Activated CD8-positive, alpha-beta memory T cell treated with anti-CD3 and anti-CD28 coated beads, Interleukin-2, amount 50 U/mL, for 1 hour (primary cell): Measurements from ENCODE around the gene PPIF.
A peak's percentile ranks its signal among the peaks of the same experiment; 100 is the strongest.

Source experiments
- DNase-seq: peaks from one replicate; pipeline ENCODE4 v3.0.0-alpha.2; 2020; ENCODE audit errors: extremely low read depth

The PPIF gene

DNA sequence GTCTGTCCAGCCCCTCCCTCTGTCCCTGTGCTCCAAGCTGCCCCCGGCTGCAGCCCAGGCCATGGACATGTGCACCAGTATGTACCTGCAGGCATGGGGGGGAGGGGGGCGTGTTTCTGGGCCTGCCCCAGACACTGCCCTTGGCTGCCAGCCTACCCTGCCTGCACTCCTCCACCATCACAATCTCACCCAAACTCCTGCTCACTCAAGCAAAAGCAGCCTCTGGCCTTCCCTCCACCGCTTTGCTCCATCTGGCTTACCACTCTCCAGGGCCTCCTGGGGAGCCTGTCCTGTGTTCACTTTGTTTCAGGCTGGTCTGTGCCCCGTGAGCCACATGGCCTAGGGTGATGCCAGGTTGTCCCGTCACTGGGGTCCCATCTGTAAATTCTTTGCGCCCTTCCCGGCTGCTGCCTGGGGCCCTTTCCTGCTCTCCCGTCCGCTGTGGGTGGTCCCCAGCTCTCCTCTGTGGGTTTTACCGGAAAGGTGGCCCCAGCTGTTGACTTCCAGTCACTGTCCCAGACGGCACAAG, 33.3 kb upstream of the PPIF start:
- no peak for DNase-seq

DNA sequence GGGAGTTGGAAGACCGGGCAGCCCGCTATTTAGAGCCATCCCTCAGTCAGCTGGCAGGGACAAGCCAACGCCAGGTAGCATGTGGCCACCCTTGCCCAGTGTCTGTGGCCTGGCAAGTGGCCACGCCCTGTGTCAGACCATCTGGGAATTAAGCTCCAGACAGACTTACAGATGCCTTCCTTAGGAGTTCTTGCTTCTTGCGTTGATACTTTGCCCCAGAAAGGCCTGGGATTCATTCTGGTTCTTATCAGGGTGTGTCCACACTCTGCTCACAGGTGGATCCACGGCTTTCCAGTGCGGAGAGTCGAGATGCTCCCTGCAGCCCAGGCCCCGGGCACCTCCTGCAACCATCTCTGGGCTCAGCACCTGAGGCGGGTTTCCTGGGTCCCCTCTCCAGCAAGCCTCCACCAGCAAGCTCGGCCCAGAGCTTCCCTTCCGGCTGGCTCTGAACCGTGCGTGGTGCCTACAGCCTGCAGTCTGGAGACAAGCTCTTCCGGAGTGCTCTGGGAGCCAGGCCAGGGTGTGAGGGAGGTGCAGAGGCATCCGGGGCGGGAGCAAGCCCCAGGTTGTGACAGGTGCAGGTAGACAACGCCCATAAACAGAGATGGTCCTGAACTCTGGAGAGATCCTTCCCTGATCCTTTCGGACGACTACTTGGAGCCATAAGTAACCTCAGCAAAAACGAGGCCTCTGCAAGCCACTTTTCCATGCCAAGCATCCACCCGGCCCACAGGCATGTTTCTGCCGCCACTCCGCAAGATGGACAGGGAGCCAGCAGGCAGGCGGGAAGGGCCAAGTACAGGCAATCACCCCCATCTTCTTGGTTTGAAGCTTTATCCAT, 32.3 kb upstream of the PPIF start:
- no peak for DNase-seq

DNA sequence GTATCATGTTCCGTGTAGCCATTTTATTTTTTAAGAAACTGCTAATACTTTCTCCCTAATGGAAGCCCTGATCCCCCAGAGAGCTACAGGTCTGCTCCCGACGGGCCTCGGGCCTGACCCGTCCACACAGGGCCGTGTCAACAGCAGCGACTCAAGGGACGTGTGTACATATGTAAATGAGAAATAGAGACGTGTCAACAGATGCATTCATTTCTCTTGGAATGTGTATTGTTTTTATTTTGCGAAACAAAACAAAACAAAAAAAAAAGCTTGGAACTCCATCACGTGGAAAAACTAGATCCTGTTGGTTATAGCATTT, 31.7 kb upstream of the PPIF start:
- no peak for DNase-seq

DNA sequence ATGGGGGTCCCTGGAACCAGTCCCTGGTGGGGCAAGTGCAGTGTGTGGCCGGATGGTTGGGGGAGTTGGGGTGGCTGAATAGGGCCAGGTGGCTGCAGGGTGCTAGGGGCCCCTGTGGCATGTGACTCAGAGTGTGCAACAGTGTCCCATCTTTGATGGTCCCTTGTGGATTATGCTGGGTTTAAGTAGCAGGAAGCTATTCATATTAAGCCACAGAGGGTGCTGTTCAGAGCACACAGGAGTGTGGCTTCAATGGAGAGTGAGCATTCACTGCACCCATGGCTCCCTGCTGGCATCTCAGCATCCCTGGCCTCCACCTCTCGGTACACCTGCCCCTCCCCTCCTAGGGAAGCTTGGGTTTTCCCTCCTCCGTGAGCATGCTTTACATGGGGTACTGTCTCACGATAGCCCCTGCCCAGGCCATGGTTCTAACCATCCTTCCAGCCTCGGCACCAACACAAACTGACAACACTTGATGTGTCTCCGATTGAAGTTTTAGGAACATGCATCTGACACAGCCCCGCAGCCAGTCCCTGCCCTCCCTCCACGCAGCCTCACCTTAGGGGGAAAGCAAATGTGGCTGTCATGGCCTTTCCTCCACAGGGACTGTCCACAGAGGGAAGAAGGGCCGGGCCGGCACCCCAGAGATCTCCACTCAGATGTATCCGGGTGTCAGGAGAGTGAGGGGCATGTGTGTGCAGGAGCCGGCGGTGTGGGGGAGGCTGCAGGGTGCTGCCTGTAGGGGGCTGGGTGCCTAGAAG, 30.4 kb upstream of the PPIF start:
- DNase-seq, result no peak

DNA sequence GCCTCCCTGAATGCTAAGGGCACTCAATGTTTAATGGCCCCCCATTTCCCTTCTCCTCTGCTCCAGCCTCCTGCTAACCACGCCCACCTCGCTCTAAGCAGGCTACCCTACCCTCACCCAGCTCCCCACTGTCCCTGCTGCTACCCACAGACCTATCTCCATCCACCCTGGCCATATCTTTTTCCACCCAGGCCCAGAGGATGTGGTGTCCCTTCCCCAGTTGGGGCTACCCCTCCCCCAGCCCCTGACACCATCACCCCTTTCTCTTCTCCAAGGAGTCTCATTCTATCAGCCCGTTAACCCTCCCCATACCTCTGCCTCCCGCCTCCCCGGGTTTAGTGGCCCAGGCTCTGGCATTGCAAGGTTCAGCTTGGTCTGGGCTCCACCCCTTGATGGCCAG, 28.9 kb upstream of the PPIF start:
- no peak for DNase-seq

DNA sequence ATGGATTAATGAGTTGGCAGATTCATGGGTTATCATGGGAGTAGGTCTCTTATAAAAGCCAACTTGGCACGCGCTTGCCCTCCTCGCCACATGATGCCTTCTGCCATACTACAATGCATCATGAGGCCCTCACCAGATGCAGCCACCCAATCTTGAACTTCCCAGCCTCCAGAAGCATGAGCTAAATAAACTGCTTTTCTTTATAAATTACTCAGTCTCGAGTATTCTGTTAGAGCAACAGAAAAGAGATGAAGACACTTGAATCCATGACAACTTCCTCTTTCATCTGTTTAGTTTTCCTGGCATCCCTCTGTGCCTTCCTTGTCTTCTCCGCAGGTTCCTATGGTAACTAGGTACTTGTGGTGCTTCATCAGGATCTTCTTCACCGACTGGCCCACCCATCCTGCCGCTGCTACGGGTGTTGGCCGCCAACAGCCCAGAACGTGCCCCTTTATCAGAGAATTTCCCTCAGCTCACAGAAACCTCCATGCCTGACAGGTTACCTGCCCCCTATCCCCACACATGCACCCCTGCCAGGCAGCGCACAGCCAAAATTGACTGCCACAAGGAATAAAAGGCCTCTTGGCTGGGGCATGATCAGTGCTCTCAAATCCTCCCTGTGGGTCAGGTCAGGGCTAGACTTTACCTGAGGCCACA, 28.0 kb upstream of the PPIF start:
- DNase-seq, result no peak

DNA sequence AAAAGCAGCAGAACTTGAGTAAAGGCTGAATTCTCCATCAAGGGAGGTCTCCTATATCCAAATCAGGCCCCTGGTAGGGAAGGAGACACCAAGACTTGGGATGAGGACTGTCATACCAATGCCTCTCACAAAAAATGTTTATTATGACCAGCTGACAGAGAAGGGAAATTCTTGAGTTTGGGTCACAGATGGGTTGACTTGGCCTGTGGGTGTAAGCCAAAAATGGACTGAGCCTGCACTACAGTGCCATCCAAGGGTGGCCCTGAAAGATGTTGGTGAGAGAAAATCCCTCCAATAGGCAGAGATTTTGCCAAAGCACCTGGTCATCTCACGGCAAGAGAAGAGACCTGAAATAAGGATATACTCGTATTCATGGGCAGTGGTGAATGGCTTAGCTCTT, 27.0 kb upstream of the PPIF start:
- no peak for DNase-seq

DNA sequence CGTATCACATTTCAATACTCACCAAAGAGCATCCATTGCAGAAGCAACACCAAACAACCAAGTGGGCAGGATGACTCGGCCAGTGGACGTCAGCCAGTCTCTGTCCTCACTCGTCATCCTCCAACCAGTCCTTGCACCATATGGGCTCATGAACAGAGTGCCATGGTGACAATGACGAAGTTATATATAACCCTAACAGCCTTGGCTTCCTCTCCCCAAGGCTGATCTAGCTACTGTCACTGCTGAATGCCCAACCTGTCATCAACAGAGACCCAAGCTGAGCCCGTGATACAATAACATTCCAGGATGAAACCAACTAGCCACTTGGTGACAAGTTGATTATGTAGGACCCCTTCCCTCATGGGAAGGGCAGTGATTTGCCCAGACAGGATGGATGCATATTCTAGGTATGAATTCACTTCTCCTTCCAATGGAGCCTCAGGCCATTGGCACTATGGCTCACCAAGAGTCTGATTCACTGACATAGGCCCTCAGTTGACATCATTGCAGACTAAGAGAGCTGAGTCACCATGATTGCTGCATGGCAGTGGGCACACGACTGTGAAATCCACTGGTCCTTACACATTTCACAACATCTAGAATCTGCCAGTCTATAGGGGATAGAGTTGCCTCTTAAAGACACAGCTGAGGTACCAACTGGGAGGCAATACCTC, 26.3 kb upstream of the PPIF start:
- no peak for DNase-seq

DNA sequence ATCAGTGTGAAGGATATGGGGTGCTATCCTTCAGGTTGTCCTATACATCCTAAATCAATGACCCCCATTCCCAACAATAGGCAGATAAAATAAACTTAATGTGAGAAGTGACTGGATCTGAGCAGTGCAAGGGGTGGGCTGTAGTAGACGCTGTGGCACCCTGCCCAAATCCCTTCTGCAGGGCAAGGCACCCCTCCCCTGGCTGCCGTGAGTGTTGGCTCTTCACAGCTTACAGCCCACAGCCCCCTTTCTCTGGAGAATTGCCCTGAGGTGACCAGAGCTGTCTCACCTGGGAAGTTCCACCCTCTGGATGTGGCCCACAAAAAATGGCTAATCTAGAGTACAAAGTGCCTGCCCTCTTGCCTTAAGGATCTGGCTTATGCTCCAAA, 25.8 kb upstream of the PPIF start:
- DNase-seq, result no peak

DNA sequence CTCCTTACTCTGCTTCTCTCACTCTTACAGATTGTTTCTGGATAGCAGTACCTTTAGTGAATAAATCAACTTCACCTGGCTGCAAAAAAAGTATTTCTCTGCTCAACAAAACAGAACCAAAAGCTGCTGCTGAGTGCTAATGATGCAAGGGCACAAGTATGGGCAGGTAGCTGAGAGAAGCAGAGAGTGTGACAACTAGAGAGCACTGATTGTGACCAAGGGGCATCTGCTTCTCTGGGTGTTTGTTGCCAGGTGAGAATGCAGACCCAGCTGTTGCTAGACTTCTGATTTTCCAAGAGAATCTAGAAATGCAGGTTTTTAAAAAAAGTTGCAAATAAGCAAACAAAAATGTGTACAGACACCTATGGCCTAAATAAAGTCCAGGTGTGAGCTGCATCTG, 25.3 kb upstream of the PPIF start:
- DNase-seq, result no peak

DNA sequence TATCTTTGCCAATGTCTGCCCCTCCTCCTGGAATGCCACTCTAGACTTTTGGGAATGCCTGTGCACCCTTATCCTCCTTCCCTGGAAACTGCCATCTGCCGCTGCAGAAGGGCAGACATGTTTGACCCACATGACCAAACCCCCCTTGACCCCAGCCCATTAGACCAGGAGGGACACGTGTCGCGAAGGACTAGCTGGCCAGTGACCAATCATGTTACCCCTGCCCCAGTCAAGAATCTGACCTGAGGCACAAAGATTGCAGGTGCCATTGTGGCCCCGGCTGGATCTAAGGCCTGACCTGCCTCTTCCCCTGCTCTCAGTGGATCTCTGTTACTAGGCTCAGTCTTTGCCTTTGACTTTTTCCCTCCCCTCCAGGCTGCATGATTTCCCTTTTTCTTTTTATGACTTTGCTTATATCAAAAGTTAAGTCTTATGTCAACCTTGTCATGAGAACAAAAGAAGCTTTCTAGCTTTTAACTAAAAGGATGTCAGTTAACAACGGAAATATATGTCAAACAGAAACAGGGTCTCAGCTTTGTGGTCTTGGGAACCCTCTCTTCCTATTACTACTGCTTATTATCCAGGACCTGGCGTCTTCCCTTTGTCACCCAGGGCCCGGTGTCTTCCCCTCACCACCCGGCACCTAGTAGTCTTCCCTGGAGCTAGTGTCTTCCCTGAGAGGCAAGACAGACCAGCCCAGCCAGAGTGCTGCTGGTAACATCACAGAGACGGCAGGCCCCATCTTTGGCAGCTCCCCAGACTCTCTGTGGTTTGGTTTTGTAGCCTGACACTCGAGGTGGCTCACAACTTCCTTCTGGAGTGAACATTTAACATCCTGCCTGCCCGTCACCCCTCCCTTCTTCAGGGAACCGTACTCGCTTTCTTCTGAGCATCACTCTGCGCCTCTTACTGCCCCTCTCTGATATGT, 24.4 kb upstream of the PPIF start:
- DNase-seq, result peak; percentile 59

DNA sequence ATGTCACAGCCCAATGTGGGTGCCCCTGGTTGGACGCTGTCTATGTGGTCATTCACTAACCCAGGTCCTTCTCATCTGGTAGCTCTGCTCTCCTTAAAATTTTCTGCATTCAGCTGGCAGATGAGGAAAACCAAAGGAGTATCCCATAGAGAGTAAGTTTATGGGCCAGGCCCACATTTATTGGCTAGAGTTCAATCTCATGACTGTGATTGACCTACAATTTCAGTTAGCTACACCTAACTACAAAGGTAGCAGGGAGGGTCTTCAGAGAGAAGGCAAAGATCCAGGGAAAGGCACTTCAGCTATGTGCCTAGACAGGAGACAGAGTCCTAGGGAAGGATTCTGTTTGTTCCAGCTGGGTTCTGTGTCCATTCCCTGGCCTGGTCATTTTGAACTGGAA, 23.7 kb upstream of the PPIF start:
- DNase-seq, result no peak

DNA sequence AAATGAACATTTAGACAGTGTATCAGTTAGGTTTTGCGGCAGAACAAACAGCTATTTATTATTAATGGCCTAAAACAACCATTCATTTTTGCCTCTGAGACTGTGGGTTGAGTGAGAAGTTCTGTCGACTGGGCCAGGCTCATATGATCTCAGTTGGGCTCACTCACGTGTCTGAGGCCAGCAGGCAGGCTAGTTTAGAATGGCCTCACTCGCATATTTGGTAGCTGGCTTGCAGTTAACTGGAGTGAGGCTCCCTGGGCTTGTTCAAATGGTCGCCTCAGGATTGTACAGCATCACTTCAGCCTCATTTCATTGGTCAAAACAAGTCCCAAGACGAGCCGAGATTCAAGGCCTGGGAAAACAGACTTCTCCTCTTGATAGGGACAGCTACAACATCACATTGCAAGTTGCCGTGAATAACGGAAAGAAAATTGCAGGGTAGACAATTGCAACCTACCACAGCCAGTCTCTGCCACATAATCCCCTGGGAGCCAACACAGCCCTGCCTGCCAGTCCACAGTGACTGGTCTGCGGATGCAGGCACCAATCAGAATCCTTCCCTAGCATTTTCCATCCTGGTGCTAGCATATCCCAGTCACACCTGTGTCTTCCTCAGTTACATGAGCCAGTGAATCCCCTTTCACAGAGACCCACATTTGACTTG, 23.1 kb upstream of the PPIF start:
- DNase-seq, result no peak

DNA sequence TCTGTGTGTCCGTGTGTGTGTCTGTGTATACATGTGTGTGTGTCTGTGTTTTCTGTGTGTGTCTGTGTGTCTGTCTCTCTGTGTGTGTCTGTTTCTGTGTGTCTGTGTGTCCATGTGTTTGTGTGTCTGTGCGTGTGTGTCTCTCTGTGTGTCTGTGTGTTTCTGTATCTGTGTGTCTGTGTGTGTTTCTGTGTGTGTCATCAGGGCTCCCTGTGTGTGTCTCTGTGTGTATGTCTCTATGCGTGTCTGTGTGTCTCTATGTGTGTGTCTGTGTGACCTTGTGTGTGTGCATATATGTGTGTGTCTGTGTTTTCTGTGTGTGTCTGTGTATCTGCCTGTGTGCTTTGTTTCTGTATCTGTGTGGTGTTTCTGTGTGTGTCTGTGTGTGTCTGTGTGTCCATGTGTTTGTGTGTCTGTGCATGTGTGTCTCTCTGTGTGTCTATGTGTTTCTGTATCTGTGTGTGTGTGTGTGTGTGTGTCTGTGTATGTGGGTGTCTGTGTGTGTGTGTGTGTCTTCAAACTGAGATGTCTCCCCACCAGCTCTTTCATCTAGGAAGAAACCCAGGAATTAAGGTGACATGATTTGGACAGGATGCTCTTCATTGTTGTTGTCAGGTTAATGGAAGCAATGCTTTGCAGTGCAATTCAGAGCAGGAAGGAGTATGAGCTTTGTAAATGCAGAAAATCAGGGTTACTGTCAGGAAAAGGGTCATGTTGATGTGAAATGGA, 20.7 kb upstream of the PPIF start:
- DNase-seq, result no peak

DNA sequence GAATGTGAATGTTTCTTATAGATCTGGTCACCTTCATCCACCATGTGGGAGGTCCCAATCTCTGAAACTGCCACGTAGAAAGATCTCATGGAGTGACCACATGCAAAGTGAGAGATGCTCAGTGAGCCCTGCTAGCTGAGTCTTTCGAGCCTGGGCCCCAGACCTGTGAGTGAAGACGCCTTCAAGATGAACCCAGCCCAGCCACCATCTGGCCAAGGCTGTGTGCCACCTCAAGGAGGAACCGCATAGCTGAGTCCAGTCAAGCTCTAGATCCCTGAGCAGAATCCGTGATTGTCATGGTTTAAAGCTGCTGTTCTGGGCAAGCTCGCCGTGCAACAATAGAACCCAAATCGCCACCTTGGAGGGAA, 20.2 kb upstream of the PPIF start:
- DNase-seq, result no peak

DNA sequence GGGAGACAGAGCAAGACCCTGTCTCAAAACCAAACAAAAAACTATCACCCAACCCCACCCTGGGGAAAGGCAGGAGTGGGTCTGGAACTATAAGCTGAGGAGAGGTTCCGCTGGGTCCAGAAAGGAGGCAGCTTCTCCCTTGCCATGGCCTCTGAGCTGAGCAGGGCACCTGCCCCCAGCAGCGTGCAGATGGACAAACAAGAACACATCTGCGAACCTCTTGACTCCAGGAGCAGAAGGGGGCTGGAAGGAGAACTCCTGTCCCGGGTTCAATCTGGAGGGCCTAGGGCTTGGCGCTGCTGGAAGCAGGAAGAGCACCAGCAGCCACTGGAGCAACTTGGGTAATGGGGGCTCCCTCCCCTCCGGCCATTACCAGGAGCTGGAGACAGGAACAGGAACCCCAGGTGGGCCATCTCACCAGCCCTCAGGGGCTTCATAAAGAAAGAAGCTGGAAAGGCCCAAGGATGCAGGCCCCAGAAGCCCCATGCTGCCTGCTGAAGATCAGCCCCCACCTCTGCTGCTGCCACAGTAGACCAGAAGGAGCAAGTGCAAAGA, 19.0 kb upstream of the PPIF start:
- no peak for DNase-seq

DNA sequence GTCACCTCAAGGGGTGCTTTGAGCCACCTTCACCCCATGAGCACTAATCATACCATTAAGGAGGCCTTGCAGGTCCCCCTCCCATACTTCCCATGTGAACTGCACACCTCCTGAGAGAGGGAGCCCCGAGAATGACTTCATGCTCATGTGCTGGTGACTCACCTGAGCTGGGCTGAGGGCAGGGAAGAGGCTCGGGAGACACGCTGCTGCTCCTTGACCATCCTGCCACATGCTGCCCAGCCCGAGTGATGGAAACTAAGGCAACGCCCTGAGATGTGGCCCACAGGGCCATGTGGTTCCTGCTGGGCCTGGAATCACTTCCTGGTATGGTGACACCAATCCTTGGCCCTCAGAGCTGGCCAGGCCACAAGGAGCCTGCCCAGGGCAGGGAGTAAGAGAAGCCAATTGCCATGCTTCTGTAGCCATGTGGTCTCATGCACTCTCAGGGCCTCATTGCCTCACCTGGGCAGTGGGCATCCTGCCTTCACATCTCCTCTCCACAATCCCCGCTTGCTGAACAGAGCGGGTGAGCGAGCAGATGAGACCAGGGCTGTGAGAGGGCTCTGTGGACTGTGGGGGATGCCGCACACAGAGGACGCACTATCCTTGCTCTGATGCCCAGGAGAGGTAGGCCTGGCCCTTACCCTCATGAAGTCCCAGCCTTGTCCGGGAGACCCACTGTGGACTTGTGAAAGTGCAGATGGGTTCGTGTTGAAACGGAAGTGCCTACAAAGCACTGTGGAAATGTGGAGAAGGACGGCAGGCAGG, 18.3 kb upstream of the PPIF start:
- DNase-seq, result no peak

DNA sequence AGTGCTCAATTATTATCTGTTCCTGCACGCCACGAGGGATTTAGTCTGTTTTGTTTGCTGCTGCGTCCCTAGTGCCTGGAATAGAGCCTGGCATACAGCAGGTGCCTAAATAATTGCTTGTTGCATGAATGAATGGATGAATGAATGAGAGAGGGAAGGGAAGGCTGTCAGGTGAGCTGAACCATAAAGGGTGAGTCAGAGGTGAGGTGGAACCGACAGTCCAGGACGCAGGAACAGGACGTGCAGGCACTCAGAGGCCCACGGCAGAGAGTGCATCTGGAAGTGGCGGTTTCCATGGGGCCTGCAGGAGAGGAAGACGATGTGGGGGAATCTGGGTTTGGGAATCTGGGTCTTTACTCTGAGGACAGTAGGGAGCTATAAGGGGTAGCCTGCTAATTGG, 17.7 kb upstream of the PPIF start:
- no peak for DNase-seq

DNA sequence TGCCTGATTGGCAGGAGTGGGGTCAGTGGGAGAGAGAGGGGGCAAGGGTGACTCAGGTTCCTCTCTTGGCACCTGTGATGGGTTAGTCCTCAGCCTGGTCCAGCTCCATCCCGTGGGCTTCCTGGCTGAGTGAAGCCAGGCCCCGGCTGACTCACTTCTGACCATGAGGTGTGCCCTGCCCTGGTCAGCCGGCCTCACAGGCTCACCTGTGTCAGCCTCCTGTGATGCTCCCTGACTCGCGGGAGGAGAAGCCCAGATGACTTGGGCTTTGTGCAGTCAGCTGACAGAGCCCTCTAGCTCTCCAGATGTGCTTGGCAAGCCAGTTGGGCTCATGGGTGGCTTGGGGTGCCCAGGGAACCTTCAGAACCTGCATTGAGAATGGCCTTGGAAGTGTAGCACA, 16.0 kb upstream of the PPIF start:
- no peak for DNase-seq
